K562 treated with DMSO at 1 percent for 4 hours (cell line): ENCODE measurements around the gene FGL2. TPM values are rescaled to one million over a fixed set of nuclear protein-coding genes. Genes with fewer than 3 reads are reported as not detected.

Source experiments
- total RNA-seq: library from RNA; unstranded; fragments of 300-600 nt; gene quantifications from 2 replicates; pipeline ENCODE4 v1.2.3, GENCODE V29; 2022; ENCODE audit not compliant: insufficient read depth

Gene FGL2, protein sequence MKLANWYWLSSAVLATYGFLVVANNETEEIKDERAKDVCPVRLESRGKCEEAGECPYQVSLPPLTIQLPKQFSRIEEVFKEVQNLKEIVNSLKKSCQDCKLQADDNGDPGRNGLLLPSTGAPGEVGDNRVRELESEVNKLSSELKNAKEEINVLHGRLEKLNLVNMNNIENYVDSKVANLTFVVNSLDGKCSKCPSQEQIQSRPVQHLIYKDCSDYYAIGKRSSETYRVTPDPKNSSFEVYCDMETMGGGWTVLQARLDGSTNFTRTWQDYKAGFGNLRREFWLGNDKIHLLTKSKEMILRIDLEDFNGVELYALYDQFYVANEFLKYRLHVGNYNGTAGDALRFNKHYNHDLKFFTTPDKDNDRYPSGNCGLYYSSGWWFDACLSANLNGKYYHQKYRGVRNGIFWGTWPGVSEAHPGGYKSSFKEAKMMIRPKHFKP
- total RNA-seq, result not detected in 2 replicates

DNA sequence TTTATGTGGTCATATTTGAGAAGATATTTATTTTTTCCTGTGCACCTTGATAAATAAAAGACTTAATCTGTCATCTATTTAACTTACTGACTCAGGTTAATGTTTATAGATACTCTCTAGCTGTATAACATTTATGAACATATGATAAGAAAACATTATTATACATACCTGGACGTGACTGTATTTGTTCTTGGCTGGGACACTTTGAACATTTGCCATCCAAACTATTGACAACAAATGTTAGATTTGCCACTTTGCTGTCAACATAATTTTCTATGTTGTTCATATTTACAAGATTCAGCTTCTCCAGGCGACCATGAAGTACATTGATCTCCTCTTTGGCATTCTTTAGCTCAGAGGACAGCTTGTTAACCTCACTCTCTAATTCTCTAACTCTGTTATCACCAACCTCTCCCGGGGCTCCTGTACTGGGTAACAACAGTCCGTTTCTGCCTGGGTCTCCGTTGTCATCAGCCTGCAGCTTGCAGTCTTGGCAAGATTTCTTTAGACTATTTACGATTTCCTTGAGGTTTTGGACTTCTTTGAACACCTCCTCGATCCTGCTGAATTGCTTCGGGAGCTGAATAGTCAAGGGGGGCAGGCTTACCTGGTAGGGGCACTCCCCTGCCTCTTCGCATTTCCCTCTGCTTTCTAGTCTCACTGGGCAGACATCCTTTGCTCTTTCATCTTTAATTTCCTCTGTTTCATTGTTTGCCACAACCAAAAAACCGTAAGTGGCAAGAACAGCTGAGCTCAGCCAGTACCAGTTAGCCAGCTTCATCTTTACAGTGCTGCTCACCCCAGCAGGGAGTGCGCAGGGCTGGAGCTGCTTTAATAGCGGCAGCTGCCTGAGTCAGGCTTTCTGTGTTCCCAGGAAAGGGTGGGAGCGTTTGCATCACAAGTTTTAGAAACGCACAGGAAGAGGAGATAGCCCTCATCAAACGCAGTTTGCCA is at the start of gene FGL2:
TSS of gene FGL2 (minus strand) at position 807 of the 954 bp plus-strand sequence. CDS start at position 781, 26 bp downstream.

Other genes with a start within 250 kb of the FGL2 start
- gene SPDYE17, start 167.5 kb downstream of the FGL2 start, total RNA-seq, result not detected in 2 replicates
- gene SPDYE18, start 137.3 kb downstream of the FGL2 start, total RNA-seq, result not detected in 2 replicates
- gene CCDC146, start 77.2 kb downstream of the FGL2 start, total RNA-seq, result 1.9 TPM in 1 of 2 replicates, not detected in the other
- not detected in 2 replicates for gene GSAP, start 216.5 kb upstream of the FGL2 start, total RNA-seq